HG02981 (cell line): ENCODE measurements around the gene SCUBE2.

Source experiments
- ATAC-seq: cut with Tn5 transposase; IDR thresholded peaks from one replicate; pipeline ENCODE4 v1.9.1; 2021; ENCODE audit warnings: mild to moderate bottlenecking, moderate library complexity; ENCODE audit not compliant: unreplicated experiment

The SCUBE2 gene

GRCh38 chr11:8971924-8972316 is 119.5 kb downstream of the SCUBE2 start:
- no peak for ATAC-seq

DNA sequence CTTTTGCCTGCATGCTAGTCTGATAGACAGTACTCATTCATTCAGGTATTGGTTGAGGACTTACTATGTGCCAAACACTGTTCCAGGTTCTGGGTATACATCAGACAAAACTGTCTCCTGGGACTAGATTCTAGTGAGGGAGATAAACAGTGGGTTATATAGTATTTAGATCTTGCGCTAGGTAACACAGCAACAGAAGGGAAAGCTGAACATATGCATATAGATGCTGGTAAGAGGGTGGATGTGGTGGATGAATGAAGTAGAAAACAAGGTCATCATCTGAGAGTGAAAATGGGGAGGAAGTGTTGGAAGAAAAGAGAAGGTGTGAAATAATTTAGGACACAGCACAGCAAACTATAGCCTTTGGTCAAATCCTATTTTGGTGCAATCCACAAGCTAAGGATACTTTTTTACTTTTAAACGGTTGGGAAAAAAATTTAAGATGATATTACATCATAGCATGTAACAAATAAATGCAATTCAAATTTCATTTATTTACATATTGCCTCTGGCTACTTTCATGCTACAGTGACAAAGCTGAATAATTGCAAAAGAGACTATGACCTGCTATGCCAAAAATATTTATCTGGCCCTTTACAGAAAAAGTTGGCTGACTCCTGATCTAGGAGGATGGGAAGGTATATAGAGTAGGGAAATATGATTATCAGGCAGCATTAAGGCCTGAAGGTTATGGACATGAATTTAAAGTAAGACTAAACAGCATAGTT is 120.0 kb downstream of the SCUBE2 start:
- ATAC-seq: no peak
